ENCODE results near the gene KMT2B. TPM values are rescaled to one million over a fixed set of nuclear protein-coding genes. Genes with fewer than 3 reads are reported as not detected.

Gene KMT2B
- total RNA-seq, 2 donors from 2014 or later = 32.3 to 89.5 TPM

- TF ChIP-seq CTCF (IDR thresholded peaks at IDR 0.05) (no peak), POLR2A (IDR thresholded peaks at IDR 0.05) (no peak)
- DNase-seq (ENCODE audit: low spot score) = no peak
- peaks cover 13% of the 10 kb centered on the region for H3K4me1 ChIP-seq (replicated peaks)
These were observed 32.4 kb downstream of the KMT2B start for GRCh38 chr19:35750167-35750566.

GRCh38 chr19:35751839-35752745 is 34.3 kb downstream of the KMT2B start:
- intact Hi-C loops (cut with DNase I) = loop anchor here (10.0 kb wide), 1 partner anchor 303 kb away; the partner anchor contains the start of genes THAP8 and WDR62
- Histone ChIP-seq H3K36me3 (peaks cover 0 to 17% of the 10 kb centered on the region in 2 donors), H3K4me1 (replicated peaks) (peaks cover 5% of the 10 kb centered on the region), H3K27me3 (replicated peaks; ENCODE audit: insufficient read depth) (no peaks in the 10 kb centered on the region), H3K27ac (no peak overlapping the region), H3K4me3 (no peak overlapping the region), H3K9me3 (no peaks in the 10 kb centered on the region)
- no peak for DNase-seq (ENCODE audit: low spot score)
- 91% methylated on average over 14 of the region's 14 CpGs for WGBS
- TF ChIP-seq POLR2A (IDR thresholded peaks at IDR 0.05) = no peak
- no peak for TF ChIP-seq POLR2AphosphoS5 (IDR thresholded peaks at IDR 0.05)
- TF ChIP-seq CTCF (IDR thresholded peaks at IDR 0.05) = no peak

More at GRCh38 chr19:35750167-35750566, 32.4 kb downstream of the KMT2B start:
- 72% methylated on average over 5 of the region's 5 CpGs for WGBS
- H3K27me3 ChIP-seq (replicated peaks; ENCODE audit: insufficient read depth) = no peaks in the 10 kb centered on the region
- intact Hi-C loops (cut with DNase I) = loop anchor here (10.0 kb wide), 1 partner anchor 305 kb away; the partner anchor contains the start of genes THAP8 and WDR62
- H3K4me3 ChIP-seq = no peak overlapping the region
- H3K36me3 ChIP-seq = peaks cover 0 to 17% of the 10 kb centered on the region in 2 donors
- H3K27ac ChIP-seq = no peak overlapping the region
- no peaks in the 10 kb centered on the region for H3K9me3 ChIP-seq

- TF ChIP-seq POLR2AphosphoS5 (IDR thresholded peaks at IDR 0.05) (no peak), POLR2A (IDR thresholded peaks at IDR 0.05) (no peak), CTCF (IDR thresholded peaks at IDR 0.05) (no peak)
- H3K9me3 ChIP-seq = no peaks in the 10 kb centered on the region
- no peak overlapping the region for H3K27ac ChIP-seq
- intact Hi-C loops (cut with DNase I) = loop anchor here (10.0 kb wide), 1 partner anchor 302 kb away; the partner anchor contains the start of genes THAP8 and WDR62
- 95% methylated on average over 20 of the region's 20 CpGs for WGBS
- no peak for DNase-seq (ENCODE audit: low spot score)
- no peaks in the 10 kb centered on the region for H3K27me3 ChIP-seq (replicated peaks; ENCODE audit: insufficient read depth)
- H3K4me3 ChIP-seq = no peak overlapping the region
- peaks cover 5% of the 10 kb centered on the region for H3K4me1 ChIP-seq (replicated peaks)
- H3K36me3 ChIP-seq = peaks cover 0 to 17% of the 10 kb centered on the region in 2 donors
These were observed 35.0 kb downstream of the KMT2B start for GRCh38 chr19:35752746-35753350.

DNA sequence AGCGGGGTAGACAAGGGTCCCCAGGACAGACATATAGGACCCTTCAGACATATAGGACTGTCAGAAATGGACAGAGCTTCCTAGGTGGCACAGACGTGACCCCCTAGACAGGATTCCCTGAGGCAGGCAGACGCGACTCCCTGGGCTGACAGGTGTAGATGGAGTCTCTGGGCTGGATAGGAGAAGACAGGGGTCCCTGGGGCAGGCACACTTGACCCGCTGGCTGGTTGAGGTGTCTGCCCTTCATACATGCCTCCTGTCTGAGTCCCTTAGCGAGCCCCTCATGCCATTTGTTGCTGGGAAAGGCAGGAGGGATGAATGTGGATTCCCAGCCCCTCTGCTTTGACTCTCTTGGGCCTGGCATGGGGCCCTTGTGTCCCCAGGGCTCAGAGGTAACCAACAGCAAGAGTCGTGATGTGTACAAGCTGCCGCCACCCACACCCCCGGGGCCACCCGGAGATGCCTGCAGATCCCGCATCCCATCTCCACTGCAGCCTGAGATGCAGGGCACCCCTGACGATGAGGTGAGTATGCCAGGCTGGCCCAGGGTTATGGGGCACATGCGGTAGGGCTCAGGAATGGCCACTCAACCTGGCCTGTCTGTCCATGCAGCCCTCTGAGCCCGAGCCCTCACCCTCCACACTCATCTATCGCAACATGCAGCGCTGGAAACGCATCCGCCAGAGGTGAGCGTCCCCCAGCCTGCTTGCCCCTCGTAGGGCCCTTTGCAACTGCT is 36.0 kb downstream of the KMT2B start:
- Histone ChIP-seq H3K9me3 (no peaks in the 10 kb centered on the region), H3K4me1 (replicated peaks) (peaks cover 5% of the 10 kb centered on the region), H3K4me3 (no peak overlapping the region), H3K36me3 (peaks cover 0 to 17% of the 10 kb centered on the region in 2 donors), H3K27me3 (replicated peaks; ENCODE audit: insufficient read depth) (no peaks in the 10 kb centered on the region), H3K27ac (no peak overlapping the region)
- intact Hi-C loops (cut with DNase I) = loop anchor here (10.0 kb wide), 1 partner anchor 301 kb away; the partner anchor contains the start of genes THAP8 and WDR62
- 93% methylated on average over 20 of the region's 20 CpGs for WGBS
- no peak for DNase-seq (ENCODE audit: low spot score)
- TF ChIP-seq POLR2A (IDR thresholded peaks at IDR 0.05) (no peak), CTCF (IDR thresholded peaks at IDR 0.05) (no peak), POLR2AphosphoS5 (IDR thresholded peaks at IDR 0.05) (no peak)
